HT1080 (cell line): ENCODE measurements around the gene TMEM184A. TPM values are rescaled to one million over a fixed set of nuclear protein-coding genes. Genes with fewer than 3 reads are reported as not detected.
"Not testable (repeated sequence)": the region's sequence is repeated elsewhere in the genome, so short reads cannot be mapped to it uniquely, and the experiment has no call there.

Source experiments
- DNase-seq: peaks from one replicate; pipeline ENCODE4 v3.0.0-alpha.2; 2015; ENCODE audit warnings: low read depth
- total RNA-seq: library from RNA; depleted of rRNA; stranded (reverse); fragments of >200 nt; shearing (Covaris generic); gene quantifications from 2 replicates; pipeline ENCODE4 v1.2.3, GENCODE V29; 2014

The TMEM184A gene
- total RNA-seq, 1 experiment from 2014 or later, result 1.5 TPM

- no peak for DNase-seq
Measured at GRCh38 chr7:1529383-1530116, 26.5 kb downstream of the TMEM184A start.

DNA sequence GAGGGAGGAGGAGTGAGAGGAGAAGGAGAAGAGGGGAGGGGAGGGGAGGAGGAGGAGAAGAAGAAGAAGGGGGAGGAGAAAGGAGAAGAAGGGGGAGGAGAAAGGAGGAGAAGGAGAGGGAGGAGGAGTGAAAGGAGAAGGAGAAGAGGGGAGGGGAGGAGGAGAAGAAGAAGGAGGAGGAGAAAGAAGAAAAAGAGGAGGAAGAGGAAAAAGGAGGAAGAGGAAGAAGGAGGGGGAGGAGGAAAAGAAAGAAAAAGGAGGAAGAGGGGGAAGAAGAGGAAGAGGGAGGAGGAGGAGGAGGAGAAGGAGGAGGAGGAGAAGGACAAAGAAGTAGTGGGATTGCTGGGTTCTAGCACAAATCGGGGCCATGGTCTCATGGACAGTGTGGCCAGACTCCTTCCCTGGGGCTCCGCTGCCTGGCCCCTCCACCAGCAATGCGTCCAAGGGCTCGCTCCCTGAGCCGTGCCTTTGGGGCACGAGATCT is 29.7 kb downstream of the TMEM184A start:
- DNase-seq, result no peak

DNA sequence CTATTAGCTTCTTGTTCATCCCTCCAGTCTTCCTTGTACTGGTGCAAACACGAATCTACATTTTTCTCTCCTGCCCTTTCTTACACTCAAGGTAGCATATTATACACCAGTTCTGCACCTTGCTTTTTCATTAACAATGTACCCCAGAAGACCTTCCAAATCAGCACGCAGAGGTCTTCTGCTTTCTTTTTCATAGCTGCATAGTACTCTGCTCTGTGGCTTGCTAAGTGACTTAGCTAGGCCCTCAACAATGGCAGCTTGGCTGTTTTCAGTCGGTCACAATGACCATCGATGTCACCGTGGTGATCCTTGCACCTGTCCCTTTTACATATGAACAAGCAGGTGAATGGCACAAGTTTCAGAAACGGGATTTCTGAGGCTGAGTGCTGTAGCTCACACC is 30.6 kb downstream of the TMEM184A start:
- DNase-seq, result no peak

GRCh38 chr7:1523844-1524243 is 32.2 kb downstream of the TMEM184A start:
- DNase-seq, result no peak

GRCh38 chr7:1523208-1523607 is 32.8 kb downstream of the TMEM184A start:
- no peak for DNase-seq

GRCh38 chr7:1521456-1521855 is 34.5 kb downstream of the TMEM184A start:
- DNase-seq, result no peak

DNA sequence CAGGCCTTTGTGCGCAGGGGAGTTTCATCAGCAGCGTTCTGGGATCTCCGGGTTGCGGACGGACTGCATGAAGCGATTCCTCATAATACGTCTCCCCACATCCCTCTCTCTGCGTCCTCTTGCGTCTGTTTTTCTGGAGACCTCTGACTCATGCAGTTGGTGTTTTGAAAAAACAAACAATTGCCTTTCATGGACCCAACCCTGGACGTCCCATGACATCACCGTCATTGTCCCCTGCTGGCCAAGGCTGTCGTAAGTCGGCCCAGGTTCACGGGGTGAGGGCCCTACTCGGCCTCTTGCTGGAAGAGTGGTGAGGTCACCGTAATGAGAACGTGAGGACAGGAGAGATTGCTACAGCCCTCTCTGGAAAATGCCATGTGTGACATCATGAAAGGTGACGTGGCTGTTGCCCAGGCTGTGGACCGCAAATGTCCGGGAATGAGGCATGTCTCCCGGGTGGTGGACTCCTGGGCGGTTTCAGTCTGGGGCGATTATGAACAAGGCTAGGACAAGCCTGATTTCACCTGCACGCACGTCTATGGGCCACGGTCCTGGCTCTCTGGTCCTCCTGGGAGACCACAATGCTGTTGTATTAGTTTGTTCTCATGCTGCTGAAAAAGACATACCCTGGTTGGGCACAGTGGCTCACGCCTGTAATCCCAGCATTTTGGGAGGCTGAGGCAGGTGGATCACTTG is 35.3 kb downstream of the TMEM184A start:
- DNase-seq, result peak; percentile 87

DNA sequence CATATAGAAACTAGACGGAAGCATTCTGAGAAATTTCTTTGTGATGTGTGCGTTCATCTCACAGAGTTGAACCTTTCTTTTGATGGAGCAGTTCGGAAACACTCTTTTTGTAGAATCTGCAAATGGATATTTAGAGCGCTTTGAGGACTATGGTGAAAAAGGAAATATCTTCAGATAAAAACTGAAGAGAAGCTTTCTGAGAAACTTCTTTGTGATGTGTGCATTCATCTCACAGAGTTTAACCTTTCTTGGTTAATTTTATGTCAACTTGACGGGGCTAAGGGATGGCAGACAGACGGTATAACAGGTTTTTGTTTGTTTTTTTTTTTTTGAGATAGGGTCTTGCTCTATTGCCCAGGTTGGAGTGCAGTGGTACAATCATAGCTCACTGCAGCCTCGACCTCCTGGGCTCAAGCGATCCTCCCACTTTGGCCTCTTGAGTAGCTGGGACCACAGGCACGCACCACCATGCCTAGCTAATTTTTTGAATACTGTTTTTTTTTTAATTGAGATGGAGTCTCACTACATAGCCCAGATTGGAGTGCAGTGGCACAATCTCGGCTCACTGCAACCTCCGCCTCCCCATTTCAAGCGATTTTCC is 36.6 kb downstream of the TMEM184A start:
- not testable (repeated sequence) for DNase-seq

DNA sequence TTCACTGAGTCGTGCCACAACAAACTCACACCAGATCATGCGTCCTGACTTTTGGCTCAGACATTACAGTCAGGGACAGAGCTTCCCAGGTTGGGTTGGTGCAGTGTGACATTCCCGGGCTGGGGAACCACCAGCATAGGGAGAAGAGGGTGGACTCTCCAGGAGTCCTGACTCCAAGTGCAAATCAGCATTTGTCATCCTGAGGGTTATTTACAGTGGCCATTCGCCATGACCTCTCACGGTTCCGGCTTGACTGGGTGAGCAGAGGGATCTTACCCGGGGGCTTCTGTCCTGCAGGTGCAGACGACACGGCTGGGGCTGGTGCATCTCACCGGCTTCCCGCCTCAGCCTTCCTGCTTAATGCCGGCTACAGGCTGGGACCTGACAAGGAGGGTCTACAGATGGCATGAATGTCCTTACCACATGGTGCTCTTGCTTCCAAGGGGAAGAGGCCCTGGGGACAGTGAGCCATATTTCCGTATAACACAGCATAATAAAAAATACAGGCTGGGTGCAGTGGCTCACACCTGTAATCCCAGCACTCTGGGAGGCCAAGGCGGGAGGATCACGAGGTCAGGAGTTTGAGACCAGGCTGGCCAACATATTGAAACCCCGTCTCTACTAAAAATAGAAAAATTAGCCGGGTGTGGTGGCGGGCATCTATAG is 39.3 kb downstream of the TMEM184A start:
- no peak for DNase-seq

GRCh38 chr7:1515509-1515967 is 40.5 kb downstream of the TMEM184A start:
- not testable (repeated sequence) for DNase-seq

GRCh38 chr7:1514995-1515401 is 41.0 kb downstream of the TMEM184A start:
- DNase-seq, result no peak

GRCh38 chr7:1514407-1514806 is 41.6 kb downstream of the TMEM184A start:
- DNase-seq, result no peak

- no peak for DNase-seq
Measured at GRCh38 chr7:1513657-1514095, 42.3 kb downstream of the TMEM184A start.

DNA sequence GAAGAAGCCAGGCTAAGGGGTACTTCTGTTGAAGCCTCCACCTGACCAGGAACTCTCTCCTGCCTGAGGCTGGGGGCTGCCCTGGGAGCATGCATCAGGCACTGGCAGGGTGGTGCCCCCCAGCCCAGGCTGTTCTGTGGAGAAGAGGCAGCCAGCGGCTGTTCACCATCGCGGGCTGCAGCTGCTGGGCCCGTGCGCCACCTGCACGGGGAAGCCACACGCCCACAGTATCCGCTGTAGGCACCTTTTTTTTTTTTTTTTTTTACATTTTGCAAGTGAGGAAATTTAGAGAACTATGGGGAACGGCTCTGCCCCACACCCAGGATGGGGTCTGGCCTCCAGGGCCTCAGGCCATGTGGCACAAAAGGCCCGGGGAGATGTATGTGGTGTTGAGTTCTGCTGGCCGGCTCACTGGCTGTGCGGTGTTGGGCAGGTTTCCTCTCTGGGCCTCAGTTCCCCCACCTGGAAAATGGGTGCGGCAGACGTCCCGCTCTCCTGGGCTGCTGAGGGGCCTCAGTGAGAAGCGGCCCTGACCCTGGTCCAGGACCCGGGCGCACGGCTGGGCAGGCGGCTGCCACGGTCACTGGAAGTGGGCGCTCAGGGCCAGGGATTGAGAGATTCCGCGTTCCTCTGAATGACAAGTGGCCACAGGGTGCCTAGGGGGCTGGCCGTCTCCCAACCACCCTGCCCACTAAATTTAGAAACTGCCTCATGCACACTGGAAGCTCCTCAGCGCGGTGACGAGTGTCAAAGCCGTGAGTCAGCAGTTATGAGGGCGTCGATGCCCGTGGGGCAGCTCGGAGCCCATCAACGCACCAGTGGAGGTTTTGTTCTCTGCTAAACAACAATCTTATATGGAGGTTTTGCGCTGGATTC is 43.0 kb downstream of the TMEM184A start:
- DNase-seq, result peak; percentile 56

- DNase-seq, result no peak
Measured at GRCh38 chr7:1511444-1512422, 44.3 kb downstream of the TMEM184A start.

DNA sequence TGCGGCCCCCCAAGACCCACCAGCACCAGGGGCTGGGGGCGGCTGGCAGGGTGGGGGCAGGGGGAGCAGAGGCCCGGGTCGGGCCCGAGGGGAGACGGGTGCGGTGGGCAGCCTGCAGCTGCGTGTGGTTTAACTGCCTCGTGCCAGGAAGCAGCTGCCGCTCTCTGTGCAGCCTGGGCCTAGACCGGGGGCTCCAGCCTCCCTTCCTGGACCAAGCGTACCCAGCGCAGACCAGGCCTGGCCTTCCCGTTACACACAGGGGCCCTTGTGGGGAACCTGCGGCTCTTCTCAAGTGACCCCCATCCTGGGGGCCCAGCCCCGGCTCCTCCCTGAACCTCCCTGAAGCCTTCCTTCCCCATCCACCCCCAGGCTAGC is 45.2 kb downstream of the TMEM184A start:
- DNase-seq, result no peak

DNA sequence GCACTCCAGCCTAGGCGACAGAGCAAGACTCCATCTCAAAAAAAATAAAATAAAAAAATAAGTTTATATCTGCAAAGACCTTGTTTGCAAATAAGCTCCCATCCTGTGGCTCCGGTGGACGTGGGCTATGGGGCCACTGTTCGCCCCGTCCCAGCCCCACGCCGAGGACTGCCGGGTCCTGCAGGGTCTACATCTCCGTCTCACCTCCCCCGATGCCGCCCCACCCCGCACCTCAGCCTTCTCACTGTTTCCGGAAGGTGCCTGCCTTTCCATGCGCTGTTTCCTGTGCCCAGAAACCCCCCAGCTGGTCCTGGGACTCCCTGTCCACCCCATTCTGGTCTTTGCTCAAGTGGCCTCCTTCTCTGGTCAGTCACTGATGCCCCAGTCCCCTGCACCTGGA is 46.8 kb downstream of the TMEM184A start:
- DNase-seq, result no peak

GRCh38 chr7:1508277-1508758 is 47.7 kb downstream of the TMEM184A start:
- no peak for DNase-seq
